Peyer's patch (tissue), 4 donors: Measurements from ENCODE around the gene LRCH4. TPM values are rescaled to one million over a fixed set of nuclear protein-coding genes. Genes with fewer than 3 reads are reported as not detected.

Experiments used
- DNase-seq, 3 donors: peaks; one replicate each; pipeline ENCODE4 v3.0.0-alpha.2; 2017 to 2019
- H3K27ac ChIP-seq, 4 donors: fragments of 200-600 bp; sonication (generic); one replicate each; pipeline ENCODE4 v1.5.1; 2016 to 2019
- H3K27me3 ChIP-seq, 2 donors: fragments of 200-600 bp; sonication (generic); one replicate each; pipeline ENCODE4 v1.5.1; 2019
- H3K36me3 ChIP-seq, 3 donors: fragments of 200-600 bp; sonication (generic); one replicate each; pipeline ENCODE4 v1.5.1; 2016 to 2019
- H3K4me1 ChIP-seq, 4 donors: fragments of 200-600 bp; sonication (generic); one replicate each; pipeline ENCODE4 v1.5.1; 2016 to 2019
- H3K4me3 ChIP-seq, 4 donors: fragments of 200-600 bp; sonication (generic); 1 replicate in 3 of 4; 2 replicates in 1 of 4; pipeline ENCODE4 v1.5.1; 2016 to 2019; ENCODE audit warnings: mild to moderate bottlenecking in 1 of 4
- H3K9me3 ChIP-seq, 4 donors: fragments of 200-600 bp; sonication (generic); one replicate each; pipeline ENCODE4 v1.5.1; 2016 to 2019; ENCODE audit warnings: mild to moderate bottlenecking in 1 of 4
- CTCF ChIP-seq, 6 experiments: fragments of 450-650 bp in 4 of 6; fragments of 200-600 bp in 2 of 6; sonication (generic) in 1 of 6; IDR thresholded peaks; one replicate each; pipeline ENCODE4 v1.5.1; 2017 to 2019; ENCODE audit warnings: antibody characterized with exemption in 6 of 6, mild to moderate bottlenecking in 3 of 6, moderate library complexity in 1 of 6
- POLR2A ChIP-seq, 2 donors: fragments of 450-650 bp; IDR thresholded peaks; one replicate each; pipeline ENCODE4 v1.5.1; 2017; ENCODE audit warnings: antibody characterized with exemption in 2 of 2, mild to moderate bottlenecking in 2 of 2, moderate library complexity in 2 of 2
- total RNA-seq, 4 donors: library from RNA; depleted of rRNA; stranded (reverse); fragments of >200 nt; gene quantifications; one replicate each; pipeline ENCODE4 v1.1.0, GENCODE V29; 2016

LRCH4 gene
- total RNA-seq, 4 donors from 2014 or later = 76.7 to 232 (median 156) TPM

GRCh38 chr7:100609958-100610357 is 24.0 kb upstream of the LRCH4 start:
- Histone ChIP-seq H3K4me3 (no peak overlapping the region), H3K36me3 (peaks cover 0 to 2% (median 0%) of the 10 kb centered on the region in 3 donors), H3K27ac (no peak overlapping the region), H3K27me3 (no peaks in the 10 kb centered on the region), H3K9me3 (no peaks in the 10 kb centered on the region), H3K4me1 (peaks cover 0 to 19% (median 9%) of the 10 kb centered on the region in 4 donors)
- no peak for TF ChIP-seq POLR2A (IDR thresholded peaks at IDR 0.05)
- TF ChIP-seq CTCF (IDR thresholded peaks at IDR 0.05) = no peak
- DNase-seq = no peak

- Histone ChIP-seq H3K27me3 (no peaks in the 10 kb centered on the region), H3K36me3 (no peaks in the 10 kb centered on the region), H3K4me3 (no peak overlapping the region), H3K4me1 (peaks cover 0 to 36% (median 6%) of the 10 kb centered on the region in 4 donors), H3K9me3 (no peaks in the 10 kb centered on the region), H3K27ac (no peak overlapping the region)
- DNase-seq = no peak
- TF ChIP-seq CTCF (IDR thresholded peaks at IDR 0.05) = no peak
- no peak for TF ChIP-seq POLR2A (IDR thresholded peaks at IDR 0.05)
Observed at GRCh38 chr7:100607111-100607510, 21.2 kb upstream of the LRCH4 start.

- Histone ChIP-seq H3K27ac (no peak overlapping the region), H3K4me1 (peaks cover 0 to 37% (median 6%) of the 10 kb centered on the region in 4 donors)
Observed at GRCh38 chr7:100606313-100606712, 20.4 kb upstream of the LRCH4 start.

GRCh38 chr7:100604976-100605911 is 19.3 kb upstream of the LRCH4 start:
- H3K27ac ChIP-seq = peak overlapping the region; percentile 74 to 86 (median 82)
- peak overlapping the region; percentile 65 to 75 (median 65) for H3K4me3 ChIP-seq
- H3K27me3 ChIP-seq = no peaks in the 10 kb centered on the region
- peak; percentile 36 to 71 (median 69) for DNase-seq
- H3K36me3 ChIP-seq = no peaks in the 10 kb centered on the region
- no peaks in the 10 kb centered on the region for H3K9me3 ChIP-seq
- no peak for TF ChIP-seq CTCF (IDR thresholded peaks at IDR 0.05)
- TF ChIP-seq POLR2A (IDR thresholded peaks at IDR 0.05) = no peak
- H3K4me1 ChIP-seq = peaks cover 0 to 37% (median 6%) of the 10 kb centered on the region in 4 donors

More at GRCh38 chr7:100606313-100606712, 20.4 kb upstream of the LRCH4 start:
- no peaks in the 10 kb centered on the region for H3K27me3 ChIP-seq
- no peaks in the 10 kb centered on the region for H3K36me3 ChIP-seq
- TF ChIP-seq POLR2A (IDR thresholded peaks at IDR 0.05) (no peak), CTCF (IDR thresholded peaks at IDR 0.05) (no peak)
- no peak for DNase-seq
- no peaks in the 10 kb centered on the region for H3K9me3 ChIP-seq
- no peak overlapping the region for H3K4me3 ChIP-seq

GRCh38 chr7:100604028-100604975 is 18.4 kb upstream of the LRCH4 start:
- Histone ChIP-seq H3K27me3 (no peaks in the 10 kb centered on the region), H3K4me3 (peak overlapping the region; percentile 65 to 75 (median 65)), H3K4me1 (peaks cover 0 to 37% (median 6%) of the 10 kb centered on the region in 4 donors), H3K27ac (peak overlapping the region; percentile 74 to 86 (median 82)), H3K36me3 (no peaks in the 10 kb centered on the region), H3K9me3 (no peaks in the 10 kb centered on the region)
- TF ChIP-seq POLR2A (IDR thresholded peaks at IDR 0.05) (no peak), CTCF (IDR thresholded peaks at IDR 0.05) (peak; percentile 38 to 51 (median 44))
- peak; percentile 76 to 90 (median 82) for DNase-seq
